ENCODE data around the gene DNAH2. TPM values are rescaled to one million over a fixed set of nuclear protein-coding genes. Genes with fewer than 3 reads are reported as not detected.
"Not testable (repeated sequence)": the region's sequence is repeated elsewhere in the genome, so short reads cannot be mapped to it uniquely, and the experiment has no call there.

DNAH2 gene
- total RNA-seq, 1 experiment from 2014 or later = not detected

DNA sequence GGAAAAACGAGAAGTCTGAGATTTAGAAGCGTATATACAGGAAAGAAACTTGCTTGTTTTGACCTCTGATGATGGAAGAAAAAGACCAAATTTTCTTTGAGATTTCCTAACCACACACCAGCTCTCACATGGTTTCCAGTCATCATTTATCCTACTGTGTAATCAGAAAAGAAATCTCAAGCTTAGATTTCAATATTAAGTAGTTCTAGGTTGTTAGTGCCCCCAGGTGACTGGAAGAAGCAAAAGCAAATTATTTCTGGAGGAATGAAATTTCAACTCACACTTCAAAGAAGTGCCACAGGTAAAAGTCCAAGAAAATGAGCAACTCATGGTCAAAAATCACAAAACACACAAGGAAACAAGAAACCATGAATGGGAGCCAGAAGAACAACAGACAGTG lies 64.7 kb downstream of the DNAH2 start:
- no peak for DNase-seq
- H3K36me3 ChIP-seq = no peaks in the 10 kb centered on the region
- H3K9me3 ChIP-seq = no peaks in the 10 kb centered on the region
- H3K4me3 ChIP-seq = no peak overlapping the region
- peaks cover 3% of the 10 kb centered on the region; the same call in 1 of the 2 replicates for H3K27me3 ChIP-seq

DNA sequence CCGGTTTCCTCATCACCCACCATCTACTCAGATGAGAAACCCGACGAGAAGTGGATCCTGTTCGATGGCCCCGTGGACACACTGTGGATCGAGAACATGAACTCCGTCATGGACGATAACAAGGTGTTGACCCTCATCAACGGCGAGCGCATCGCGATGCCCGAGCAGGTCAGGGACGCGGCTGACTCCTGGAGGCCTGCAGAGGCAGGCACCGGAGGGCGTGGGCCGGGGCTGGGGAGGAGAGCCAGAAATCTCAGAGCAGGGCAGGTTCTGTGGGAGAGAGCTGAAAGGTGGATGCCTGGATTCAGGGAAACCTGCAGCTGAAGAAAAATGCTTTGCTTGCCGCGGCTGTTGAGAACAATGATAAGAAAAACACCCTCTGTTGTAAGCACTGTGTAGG lies 69.3 kb downstream of the DNAH2 start:
- Histone ChIP-seq H3K9me3 (no peaks in the 10 kb centered on the region), H3K27me3 (no peaks in the 10 kb centered on the region), H3K36me3 (no peaks in the 10 kb centered on the region), H3K4me3 (no peak overlapping the region)
- DNase-seq = no peak

DNA sequence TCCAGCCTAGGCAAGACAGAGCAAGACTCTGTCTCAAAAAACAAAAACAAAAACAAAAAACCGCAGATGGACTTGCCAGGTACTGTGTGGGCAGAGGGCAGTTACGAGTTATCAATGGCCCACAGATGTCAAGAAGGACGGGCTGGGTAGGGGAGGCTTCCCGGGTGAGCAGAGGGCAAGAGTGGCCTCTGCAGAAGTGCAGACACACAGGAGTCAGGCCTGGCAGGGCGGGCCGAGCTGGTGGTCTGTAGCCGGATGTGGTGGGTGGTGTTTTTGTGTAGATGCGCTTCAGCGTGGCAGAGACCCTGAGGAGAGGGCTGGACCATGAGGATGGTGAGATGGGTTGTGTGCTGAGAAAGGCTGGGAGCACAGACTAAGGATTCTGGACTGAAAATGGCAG lies 71.6 kb downstream of the DNAH2 start:
- DNase-seq = no peak
- Histone ChIP-seq H3K9me3 (no peaks in the 10 kb centered on the region), H3K27me3 (no peaks in the 10 kb centered on the region), H3K36me3 (no peaks in the 10 kb centered on the region), H3K4me3 (no peak overlapping the region)

DNA sequence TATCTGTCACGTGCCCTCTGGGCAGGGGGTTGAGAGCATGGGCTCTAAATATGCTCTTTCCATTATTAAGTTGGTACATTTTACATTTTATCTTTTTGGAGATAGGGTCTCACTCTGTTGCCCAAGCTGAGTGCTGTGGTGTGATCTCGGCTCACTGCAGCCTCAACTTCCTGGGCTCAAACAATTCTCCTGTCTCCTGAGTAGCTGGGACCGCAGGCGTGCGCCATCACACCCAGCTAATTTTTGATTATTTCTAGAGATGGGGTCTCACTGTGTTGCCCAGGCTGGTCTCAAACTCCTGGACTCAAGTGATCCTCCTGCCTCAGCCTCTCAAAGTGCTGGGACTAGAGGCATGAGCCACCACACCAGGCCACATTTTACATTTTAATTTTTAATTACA lies 72.6 kb downstream of the DNAH2 start:
- H3K36me3 ChIP-seq = no peaks in the 10 kb centered on the region
- H3K9me3 ChIP-seq = no peaks in the 10 kb centered on the region

DNA sequence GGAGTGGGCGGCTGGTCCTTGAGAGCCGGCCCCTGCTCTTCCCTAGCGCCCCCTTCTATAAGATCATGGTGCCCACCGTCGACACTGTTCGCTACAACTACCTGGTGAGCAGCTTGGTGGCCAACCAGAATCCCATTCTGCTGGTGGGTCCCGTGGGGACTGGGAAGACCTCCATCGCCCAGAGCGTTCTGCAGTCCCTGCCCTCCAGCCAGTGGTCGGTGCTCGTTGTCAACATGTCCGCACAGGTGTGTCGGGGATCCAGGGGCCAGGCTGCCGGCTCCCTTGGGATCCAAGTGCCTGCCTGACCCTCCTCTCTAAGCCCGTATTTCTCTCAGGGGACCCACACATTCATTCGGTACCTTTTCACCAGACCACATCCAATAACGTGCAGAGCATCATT lies 75.1 kb downstream of the DNAH2 start:
- H3K9me3 ChIP-seq = no peaks in the 10 kb centered on the region
- no peak overlapping the region for H3K4me3 ChIP-seq
- H3K27me3 ChIP-seq = no peaks in the 10 kb centered on the region
- no peak for DNase-seq
- H3K36me3 ChIP-seq = no peaks in the 10 kb centered on the region

More for the DNA sequence above, 72.6 kb downstream of the DNAH2 start:
- DNase-seq = no peak
- no peak overlapping the region for H3K4me3 ChIP-seq
- no peaks in the 10 kb centered on the region for H3K27me3 ChIP-seq

DNA sequence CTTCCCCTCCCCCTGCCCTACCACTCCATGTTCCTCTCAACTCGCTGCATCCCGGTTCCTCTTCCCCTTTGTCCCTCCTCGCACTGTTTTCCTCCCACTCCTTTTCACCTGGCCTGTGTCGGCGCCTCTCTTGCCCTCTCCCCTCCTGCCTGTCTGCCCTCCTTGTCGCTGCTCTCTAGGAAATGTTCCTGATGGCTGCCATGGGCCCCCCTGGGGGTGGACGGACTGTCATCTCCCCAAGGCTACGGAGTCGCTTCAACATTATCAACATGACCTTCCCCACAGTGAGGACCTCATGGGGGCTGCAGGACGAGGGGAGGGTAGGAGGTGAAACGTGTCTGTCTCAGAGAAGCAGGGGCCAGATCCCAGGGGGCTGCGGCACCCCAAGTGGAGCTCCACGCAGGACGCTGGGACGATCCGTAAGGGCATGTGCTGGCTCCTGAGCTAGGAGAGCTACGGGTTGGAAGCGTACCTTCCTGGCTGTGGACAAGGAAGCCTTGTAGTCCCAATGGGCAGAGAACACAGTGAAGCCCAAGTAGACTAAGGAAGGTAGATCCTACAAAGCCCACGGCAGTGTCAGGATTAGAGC lies 76.6 kb downstream of the DNAH2 start:
- DNase-seq = no peak
- H3K27me3 ChIP-seq = no peaks in the 10 kb centered on the region
- no peaks in the 10 kb centered on the region for H3K9me3 ChIP-seq
- H3K36me3 ChIP-seq = no peaks in the 10 kb centered on the region
- H3K4me3 ChIP-seq = no peak overlapping the region

DNA sequence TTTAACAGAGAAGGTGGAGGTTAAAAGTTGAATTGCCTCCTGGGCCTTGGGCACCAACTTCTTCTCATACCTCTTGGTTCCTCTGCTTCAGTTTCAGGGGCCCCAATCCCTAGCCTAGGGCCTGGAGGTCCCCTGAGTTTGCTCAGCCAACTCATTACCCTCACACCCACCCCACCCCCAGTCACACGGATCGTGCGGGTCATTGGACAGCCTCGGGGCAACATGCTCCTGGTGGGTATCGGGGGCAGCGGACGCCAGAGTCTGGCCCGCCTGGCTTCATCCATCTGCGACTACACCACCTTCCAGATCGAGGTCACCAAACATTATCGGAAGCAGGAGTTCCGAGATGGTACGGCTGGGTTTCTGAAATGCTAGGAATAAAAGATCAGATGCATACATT lies 80.4 kb downstream of the DNAH2 start:
- H3K36me3 ChIP-seq = no peaks in the 10 kb centered on the region
- DNase-seq = no peak
- H3K9me3 ChIP-seq = no peaks in the 10 kb centered on the region
- H3K27me3 ChIP-seq = no peaks in the 10 kb centered on the region
- no peak overlapping the region for H3K4me3 ChIP-seq

DNA sequence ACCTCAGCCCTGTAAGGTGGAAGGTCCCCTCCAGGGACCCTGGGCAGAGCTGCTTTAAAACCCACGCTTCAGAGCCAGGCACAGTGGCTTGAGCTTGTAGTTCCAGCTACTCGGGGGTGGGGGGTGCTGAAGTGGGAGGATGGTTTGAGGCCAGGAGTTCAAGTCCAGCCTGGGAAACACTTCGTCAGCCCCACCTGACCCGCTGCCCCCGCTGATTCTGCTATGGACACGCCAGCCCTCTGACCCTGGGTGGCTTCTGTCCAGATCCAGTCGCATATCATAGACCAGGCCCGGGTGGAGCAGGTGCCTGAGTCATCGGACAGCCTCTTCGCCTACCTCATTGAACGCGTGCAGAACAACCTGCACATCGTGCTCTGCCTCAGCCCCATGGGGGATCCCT lies 81.3 kb downstream of the DNAH2 start:
- H3K36me3 ChIP-seq = no peaks in the 10 kb centered on the region
- H3K4me3 ChIP-seq = no peak overlapping the region
- no peak for DNase-seq
- H3K27me3 ChIP-seq = no peaks in the 10 kb centered on the region
- H3K9me3 ChIP-seq = no peaks in the 10 kb centered on the region

DNA sequence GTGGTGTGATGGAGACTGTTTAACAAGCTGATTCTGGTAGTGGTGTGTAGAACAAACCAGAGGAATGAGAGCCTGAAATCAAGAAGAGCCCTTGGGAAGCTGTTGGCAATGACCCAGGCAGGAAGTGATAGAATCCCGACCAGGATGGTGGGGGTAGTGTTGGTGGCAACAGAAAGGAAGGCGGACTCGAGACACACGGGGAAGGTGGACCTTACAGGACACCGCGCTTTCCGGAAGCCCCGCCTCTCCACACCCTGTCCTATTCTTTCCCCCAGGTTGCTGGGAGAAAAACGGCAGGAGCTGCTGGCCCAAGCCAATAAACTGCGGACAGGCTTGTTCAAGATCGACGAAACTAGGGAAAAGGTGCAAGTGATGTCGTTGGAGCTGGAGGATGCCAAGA lies 86.4 kb downstream of the DNAH2 start:
- Histone ChIP-seq H3K36me3 (no peaks in the 10 kb centered on the region), H3K9me3 (no peaks in the 10 kb centered on the region), H3K4me3 (no peak overlapping the region), H3K27me3 (no peaks in the 10 kb centered on the region)
- no peak for DNase-seq

DNA sequence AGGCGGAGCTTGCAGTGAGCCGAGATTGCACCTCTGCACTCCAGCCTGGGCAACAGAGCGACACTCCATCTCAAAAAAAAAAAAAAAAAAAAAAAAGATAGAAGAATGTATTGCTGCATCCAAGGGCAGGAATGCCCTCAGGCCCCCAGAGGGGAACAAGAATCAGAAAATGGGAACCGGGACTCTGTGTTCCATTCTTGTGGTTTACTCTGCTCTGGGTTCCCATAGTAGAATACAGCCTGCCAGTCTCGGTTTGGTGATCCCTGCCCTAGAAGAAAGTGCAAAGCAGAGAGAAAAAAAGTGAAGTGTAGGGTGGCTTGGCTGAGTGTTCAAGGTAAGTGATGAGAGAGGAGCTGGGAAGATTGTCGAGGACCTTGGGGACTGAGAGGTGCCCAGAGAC lies 89.0 kb downstream of the DNAH2 start:
- Histone ChIP-seq H3K4me3 (no peak overlapping the region), H3K27me3 (no peaks in the 10 kb centered on the region), H3K36me3 (no peaks in the 10 kb centered on the region), H3K9me3 (no peaks in the 10 kb centered on the region)
- DNase-seq = no peak

DNA sequence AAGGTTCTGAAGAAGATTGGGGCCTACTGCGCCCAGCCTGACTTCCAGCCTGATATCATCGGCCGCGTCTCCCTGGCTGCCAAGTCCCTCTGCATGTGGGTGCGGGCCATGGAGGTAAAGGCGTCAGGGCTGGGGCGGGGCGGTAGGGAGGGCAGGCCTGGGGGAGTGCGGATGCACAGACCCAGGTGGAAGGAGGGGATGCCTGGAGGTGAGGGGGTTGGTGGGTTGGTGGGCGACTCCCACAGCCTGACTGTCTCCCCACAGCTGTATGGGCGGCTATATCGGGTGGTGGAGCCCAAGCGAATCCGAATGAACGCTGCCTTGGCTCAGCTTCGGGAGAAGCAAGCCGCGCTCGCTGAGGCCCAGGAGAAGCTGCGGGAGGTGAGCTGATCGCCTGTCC lies 89.7 kb downstream of the DNAH2 start:
- no peak overlapping the region for H3K4me3 ChIP-seq

DNA sequence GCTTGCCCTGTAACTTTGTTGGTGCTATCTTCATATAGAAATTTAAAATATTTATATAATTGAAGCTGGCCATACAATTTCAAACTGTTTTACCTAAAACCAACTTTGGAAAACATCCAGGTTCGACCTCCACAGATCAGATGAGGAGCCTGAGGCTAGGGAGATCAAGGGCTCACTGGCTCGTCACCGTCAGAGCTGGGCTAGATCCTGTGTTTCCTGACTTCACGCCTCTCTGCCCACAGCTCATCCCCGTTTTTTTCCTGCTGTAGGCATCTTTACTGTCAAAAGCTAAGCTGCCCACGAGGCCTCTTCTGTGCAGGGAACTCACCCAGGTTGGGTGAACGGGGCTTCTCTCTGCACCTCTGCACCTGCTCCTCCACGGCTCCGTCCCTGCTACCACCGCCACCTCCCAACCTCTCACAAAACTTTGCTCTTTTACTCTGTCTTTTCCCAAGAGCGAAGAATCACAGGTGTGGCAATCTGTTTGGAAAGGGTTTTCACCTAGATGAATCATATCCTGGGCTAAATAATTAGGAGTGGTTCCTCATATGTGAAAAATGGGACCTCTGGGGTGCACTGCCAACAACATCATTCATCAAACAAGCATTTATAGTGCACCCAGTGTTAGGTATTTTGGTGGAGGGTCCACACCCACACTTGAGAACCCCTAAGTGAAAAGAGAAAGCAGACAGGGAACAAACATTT lies 91.7 kb downstream of the DNAH2 start:
- H3K9me3 ChIP-seq = no peaks in the 10 kb centered on the region
- no peak for DNase-seq
- H3K27me3 ChIP-seq = no peaks in the 10 kb centered on the region
- H3K36me3 ChIP-seq = no peaks in the 10 kb centered on the region
- no peak overlapping the region for H3K4me3 ChIP-seq

More for the DNA sequence above, 89.7 kb downstream of the DNAH2 start:
- no peaks in the 10 kb centered on the region for H3K36me3 ChIP-seq
- DNase-seq = no peak
- no peaks in the 10 kb centered on the region for H3K27me3 ChIP-seq
- no peaks in the 10 kb centered on the region for H3K9me3 ChIP-seq

DNA sequence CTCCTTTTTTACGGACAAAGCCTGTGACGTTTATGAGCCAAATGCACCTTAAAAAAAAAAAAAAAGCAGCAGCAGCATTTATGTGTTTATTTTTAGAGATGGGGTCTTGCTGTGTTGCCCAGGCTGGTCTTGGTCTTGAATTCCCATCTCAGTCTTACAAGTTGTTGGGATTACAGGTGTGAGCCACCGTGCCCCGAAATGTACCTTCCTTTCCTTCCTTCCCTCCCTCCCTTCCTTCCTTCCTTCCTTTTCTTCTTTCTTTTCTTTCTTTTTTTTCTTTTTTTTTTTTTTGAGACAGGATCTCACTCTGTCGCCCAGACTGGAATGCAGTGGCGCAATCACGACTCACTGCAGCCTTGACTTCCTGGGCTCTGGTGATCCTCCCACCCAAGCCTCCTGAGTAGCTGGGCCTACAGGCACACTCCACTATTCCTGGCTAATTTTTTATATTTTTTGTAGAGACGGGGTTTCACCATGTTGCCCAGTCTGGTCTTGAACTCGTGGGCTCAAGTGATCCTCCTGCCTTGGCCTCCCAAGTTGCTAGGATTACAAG lies 92.3 kb downstream of the DNAH2 start:
- H3K9me3 ChIP-seq, H3K36me3 ChIP-seq, H3K27me3 ChIP-seq, H3K4me3 ChIP-seq: not testable (repeated sequence)
- DNase-seq = peak; percentile 61

DNA sequence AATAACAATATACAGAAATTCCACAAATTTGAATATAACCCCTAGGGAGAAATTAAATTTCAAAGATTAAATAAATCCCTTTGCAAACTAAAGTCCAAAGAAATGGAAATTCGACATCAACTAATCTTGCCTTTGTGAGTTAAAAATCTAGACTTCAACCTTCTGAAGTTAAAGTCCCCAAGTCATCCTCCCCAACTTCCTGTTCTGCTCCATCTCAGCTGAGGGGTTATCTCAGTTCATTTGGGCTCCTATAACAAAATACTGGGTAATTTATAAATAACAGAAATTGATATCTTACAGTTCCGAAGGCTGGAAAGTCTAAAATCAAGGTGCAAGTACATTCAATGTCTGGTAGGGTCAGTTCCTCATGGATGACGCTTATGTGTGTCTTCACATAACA lies 93.7 kb downstream of the DNAH2 start:
- no peak for DNase-seq
- no peaks in the 10 kb centered on the region for H3K27me3 ChIP-seq

DNA sequence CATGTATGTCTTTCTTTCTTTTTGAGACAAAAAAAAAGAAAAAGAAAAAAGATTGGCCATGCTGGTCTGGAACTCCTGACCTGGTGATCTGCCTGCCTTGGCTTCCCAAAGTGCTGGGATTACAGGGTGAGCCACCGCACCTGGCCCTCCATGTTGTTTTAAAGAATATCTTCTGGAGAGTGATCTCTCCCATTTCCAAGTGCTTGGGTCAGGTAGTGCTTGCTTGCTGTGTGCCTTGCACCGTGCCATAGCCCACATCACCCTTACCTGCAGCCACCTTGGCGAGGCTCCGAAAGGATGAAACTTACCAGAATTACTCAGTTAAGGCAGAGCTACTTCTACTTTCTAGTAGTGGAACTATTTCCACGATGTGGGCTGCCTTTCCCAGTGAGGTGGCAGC lies 97.4 kb downstream of the DNAH2 start:
- H3K36me3 ChIP-seq = no peaks in the 10 kb centered on the region
- no peak overlapping the region for H3K4me3 ChIP-seq
- H3K27me3 ChIP-seq = no peaks in the 10 kb centered on the region
- H3K9me3 ChIP-seq = no peaks in the 10 kb centered on the region
- DNase-seq = no peak

More for the DNA sequence above, 93.7 kb downstream of the DNAH2 start:
- H3K4me3 ChIP-seq = no peak overlapping the region
- H3K36me3 ChIP-seq = no peaks in the 10 kb centered on the region
- no peaks in the 10 kb centered on the region for H3K9me3 ChIP-seq

DNA sequence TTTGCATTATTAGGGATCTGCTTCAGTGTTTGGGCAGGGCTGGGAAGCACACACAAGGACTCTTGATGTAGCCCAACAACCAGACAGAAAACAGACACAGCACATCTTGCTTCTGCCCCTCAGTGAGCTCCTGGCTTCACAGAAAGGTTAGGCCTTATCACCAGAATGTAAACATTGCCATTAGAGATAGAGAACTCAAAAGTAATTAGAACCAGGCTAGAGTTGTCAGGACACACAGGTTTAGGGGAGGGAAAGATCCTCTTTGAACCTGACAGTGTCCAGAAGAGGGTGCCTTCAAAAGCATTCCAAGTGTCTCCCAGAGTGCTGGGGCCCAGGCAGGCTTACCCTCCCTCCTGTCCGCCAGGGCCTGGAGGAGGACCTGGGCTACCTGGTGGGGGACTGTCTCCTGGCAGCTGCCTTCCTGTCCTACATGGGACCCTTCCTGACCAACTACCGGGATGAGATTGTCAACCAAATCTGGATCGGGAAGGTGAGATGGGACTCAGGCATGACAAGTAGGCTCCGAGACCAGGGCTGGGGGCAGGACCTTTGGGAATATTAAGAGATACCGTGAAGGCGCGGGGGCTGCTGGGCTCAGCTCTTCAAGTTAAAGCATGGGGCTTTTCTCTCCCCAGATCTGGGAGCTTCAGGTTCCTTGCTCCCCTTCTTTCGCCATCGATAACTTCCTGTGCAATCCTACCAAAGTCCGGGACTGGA lies 99.5 kb downstream of the DNAH2 start:
- H3K36me3 ChIP-seq = no peaks in the 10 kb centered on the region
- no peak overlapping the region for H3K4me3 ChIP-seq
- no peak for DNase-seq
- H3K9me3 ChIP-seq = no peaks in the 10 kb centered on the region
- no peaks in the 10 kb centered on the region for H3K27me3 ChIP-seq

DNA sequence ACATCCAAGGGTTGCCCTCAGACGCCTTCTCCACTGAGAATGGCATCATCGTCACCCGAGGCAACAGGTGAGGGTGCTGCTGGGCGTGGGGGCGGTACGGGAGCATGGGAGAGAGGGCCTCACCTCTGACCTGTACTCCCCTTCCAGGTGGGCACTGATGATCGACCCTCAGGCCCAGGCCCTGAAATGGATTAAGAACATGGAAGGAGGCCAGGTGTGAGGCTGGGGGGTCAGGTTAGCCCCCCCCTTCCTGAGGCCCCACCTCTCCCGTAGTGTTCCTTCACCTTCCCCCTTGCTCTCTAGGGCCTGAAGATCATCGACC lies 100.1 kb downstream of the DNAH2 start:
- Histone ChIP-seq H3K27me3 (no peaks in the 10 kb centered on the region), H3K36me3 (no peaks in the 10 kb centered on the region), H3K9me3 (no peaks in the 10 kb centered on the region), H3K4me3 (no peak overlapping the region)
- no peak for DNase-seq

DNA sequence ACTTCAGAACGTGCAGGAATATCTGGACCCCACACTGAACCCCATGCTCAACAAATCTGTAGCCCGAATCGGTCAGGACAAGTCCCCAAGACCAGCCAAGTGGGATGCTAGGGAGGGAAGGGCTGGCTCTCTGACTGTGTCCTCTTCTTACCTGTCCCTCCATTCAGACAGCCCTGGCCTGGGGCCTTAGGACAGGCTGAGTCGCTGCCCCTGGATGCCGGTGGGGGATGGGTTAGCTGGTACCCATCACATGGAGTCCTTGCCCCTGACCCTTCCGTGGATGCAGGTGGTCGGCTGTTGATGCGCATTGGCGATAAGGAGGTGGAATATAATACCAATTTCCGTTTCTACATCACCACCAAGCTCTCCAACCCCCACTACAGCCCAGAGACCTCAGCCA lies 100.5 kb downstream of the DNAH2 start:
- Histone ChIP-seq H3K36me3 (no peaks in the 10 kb centered on the region), H3K9me3 (no peaks in the 10 kb centered on the region), H3K4me3 (no peak overlapping the region), H3K27me3 (no peaks in the 10 kb centered on the region)
- DNase-seq = no peak
